ENCODE data around the gene HECW1.

GRCh38 chr7:43130347-43130746 lies 17.9 kb downstream of the HECW1 start:
- no peak for TF ChIP-seq CTCF (IDR thresholded peaks at IDR 0.05)
- TF ChIP-seq POLR2AphosphoS5 (IDR thresholded peaks at IDR 0.05; ENCODE audit: low read depth, low read length), result no peak
- TF ChIP-seq, protein P1, sequence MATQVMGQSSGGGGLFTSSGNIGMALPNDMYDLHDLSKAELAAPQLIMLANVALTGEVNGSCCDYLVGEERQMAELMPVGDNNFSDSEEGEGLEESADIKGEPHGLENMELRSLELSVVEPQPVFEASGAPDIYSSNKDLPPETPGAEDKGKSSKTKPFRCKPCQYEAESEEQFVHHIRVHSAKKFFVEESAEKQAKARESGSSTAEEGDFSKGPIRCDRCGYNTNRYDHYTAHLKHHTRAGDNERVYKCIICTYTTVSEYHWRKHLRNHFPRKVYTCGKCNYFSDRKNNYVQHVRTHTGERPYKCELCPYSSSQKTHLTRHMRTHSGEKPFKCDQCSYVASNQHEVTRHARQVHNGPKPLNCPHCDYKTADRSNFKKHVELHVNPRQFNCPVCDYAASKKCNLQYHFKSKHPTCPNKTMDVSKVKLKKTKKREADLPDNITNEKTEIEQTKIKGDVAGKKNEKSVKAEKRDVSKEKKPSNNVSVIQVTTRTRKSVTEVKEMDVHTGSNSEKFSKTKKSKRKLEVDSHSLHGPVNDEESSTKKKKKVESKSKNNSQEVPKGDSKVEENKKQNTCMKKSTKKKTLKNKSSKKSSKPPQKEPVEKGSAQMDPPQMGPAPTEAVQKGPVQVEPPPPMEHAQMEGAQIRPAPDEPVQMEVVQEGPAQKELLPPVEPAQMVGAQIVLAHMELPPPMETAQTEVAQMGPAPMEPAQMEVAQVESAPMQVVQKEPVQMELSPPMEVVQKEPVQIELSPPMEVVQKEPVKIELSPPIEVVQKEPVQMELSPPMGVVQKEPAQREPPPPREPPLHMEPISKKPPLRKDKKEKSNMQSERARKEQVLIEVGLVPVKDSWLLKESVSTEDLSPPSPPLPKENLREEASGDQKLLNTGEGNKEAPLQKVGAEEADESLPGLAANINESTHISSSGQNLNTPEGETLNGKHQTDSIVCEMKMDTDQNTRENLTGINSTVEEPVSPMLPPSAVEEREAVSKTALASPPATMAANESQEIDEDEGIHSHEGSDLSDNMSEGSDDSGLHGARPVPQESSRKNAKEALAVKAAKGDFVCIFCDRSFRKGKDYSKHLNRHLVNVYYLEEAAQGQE (IDR thresholded peaks at IDR 0.05; ENCODE audit: insufficient read depth in 1 of 2, low read depth in 2 of 2, low read length in 1 of 2), result no peak
- TF ChIP-seq SIN3A (IDR thresholded peaks at IDR 0.05; ENCODE audit: borderline replicate concordance, insufficient read depth, low read depth, low read length), result no peak
